ENCODE data around the gene ZNF483. TPM values are rescaled to one million over a fixed set of nuclear protein-coding genes. Genes with fewer than 3 reads are reported as not detected.
"Not testable (repeated sequence)": the region's sequence is repeated elsewhere in the genome, so short reads cannot be mapped to it uniquely, and the experiment has no call there.

ZNF483 gene
- total RNA-seq, 1 experiment from 2014 or later, result not detected

DNA sequence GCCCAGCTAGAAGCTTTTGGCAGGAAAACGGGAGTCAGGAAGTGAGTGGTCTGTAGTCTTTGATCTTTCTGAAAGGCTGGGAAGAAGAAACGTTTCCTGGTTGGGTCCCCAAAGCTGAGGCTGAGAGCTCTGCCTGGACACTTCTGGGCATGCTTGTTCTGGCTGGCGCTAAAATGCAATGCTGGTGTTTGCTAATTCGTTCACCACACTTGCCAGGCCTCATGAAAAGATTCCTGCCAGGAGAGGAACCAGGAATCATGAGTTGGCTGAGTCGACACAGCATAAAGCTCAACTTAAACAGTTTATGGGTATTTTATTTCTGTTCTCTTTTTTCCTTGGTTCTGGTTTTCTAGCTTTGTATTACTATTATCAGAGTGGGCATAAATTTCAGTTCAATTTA lies 85.2 kb downstream of the ZNF483 start:
- DNase-seq (ENCODE audit: low read depth), result no peak

DNA sequence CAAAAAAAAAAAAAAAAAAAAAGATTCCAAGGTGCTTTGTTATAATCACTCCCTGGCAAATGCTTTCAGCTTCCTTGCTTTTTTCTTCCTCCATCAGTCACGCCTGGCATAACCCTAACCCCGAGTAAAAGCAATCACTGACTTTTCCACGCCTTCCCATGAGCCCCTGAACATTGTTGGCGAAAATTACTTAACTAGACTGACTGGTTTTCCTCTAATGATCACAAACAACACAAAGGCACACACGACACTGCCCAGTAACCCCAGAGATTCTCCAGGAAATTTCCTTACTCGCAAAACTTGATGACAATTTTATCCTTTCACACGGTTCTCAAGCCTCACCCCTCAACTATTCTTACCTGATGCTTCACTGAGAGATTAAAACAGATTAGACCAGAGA lies 85.9 kb downstream of the ZNF483 start:
- no peak for DNase-seq (ENCODE audit: low read depth)

DNA sequence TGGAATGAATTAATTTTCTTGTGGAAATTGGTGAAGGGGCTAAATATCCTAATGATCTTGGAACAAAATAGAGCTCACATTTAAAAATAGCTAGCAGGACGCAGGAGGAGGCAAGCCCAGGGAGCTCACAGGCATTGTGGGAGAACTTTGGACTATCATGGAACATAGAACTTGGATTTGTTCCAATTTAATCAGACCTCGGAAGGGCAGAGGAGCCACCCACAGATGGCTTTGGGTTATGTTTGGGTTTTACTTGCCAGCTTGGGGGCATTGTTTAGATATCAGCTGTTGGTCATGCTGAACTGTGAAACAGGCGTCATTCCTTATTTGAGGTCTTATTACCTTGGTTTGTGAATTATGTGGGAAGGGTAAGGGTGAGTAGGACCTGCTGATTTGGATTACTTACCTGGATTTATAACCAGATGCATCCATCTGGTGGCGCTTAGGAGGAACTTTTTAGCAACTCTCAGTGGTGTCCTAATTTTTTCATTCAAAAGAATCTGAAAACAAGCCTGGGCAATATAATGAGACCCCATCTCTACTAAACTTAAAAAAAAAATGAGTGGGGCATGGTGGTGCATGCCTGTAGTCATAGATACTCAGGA lies 88.6 kb downstream of the ZNF483 start:
- DNase-seq (ENCODE audit: low read depth), result no peak

DNA sequence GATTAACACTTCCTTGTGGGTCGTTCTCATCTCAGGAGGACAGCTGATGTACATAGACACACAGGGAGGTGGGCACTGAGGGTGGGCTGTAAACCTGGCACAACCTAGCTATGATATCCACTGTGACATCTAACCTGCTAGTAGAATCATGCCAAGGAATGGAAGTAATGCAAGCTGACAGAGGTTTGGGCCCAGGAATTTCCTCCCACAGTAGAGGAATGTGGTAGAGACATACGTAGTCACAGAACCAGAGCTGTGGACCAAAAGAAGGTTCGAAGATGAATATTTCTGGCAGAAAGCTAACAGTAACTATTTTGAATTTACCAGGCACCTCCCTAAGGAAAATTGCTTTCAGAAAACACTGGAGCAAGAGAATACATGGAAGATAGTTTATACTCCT lies 90.9 kb downstream of the ZNF483 start:
- no peak for DNase-seq (ENCODE audit: low read depth)

DNA sequence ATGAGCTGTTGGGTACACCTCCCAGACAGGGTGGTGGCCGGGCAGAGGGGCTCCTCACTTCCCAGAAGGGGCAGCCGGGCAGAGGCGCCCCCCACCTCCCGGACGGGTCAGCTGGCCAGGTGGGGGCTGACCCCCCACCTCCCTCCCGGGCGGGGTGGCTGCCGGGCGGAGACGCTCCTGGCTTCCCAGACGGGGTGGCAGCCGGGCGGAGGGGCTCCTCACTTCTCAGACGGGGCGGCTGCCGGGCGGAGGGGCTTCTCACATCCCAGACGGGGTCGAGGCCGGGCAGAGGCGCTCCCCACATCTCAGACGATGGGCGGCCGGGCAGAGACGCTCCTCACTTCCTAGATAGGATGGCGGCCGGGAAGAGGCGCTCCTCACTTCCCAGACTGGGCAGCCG lies 92.4 kb downstream of the ZNF483 start:
- DNase-seq (ENCODE audit: low read depth), result not testable (repeated sequence)

DNA sequence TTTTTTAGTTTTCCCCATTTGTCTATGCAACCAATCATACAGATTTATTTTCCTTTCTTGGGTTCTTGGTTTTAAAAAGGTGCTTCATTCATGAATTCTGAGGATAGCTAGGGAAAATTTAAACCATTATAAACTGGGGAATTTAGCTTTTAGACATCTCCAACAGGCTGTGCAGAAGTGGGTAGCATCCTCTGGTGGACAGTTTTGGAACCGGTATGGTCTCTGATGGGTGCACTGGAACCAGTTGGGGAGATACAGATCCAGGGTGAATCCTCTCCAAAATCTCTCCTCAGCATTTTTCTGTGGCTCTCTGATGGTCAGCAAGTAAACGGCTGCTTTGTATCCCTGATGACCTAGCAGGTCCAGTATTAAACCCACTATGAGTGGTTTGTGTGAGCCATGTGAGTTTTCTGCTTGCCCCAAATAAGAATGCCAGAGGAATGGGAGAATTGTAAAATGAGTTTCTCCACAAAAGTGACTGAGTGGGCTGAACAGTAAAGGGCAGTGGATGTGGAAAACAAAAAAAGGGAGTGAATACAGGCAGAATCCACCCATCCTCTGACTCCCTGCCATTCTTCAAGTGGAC lies 97.0 kb downstream of the ZNF483 start:
- DNase-seq (ENCODE audit: low read depth), result no peak

DNA sequence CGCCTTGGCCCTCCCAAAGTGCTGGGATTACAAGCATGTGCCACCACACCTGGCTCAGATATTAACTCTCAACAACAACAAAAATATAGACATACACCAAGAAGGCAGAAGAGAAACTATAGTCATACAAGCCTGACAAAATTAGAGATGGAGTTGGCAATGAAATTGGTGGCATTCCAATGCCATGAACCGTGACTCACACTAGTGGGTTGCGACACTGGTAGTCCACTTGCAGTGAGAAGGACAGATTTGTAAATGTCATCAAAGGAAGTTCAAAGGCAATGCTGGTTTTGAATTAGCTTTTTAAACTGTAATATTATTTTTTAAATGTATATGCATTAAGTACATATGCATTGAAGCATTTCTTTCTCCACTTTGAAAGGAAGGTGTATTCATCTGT lies 97.6 kb downstream of the ZNF483 start:
- DNase-seq (ENCODE audit: low read depth), result peak; percentile 70

Other genes with a start within 250 kb of the ZNF483 start
- not detected in 2 replicates for gene OR2K2, start 195.0 kb upstream of the ZNF483 start, total RNA-seq (2014; rRNA removed; shearing (Covaris generic))
- 59.3 and 59.9 TPM in 2 replicates for gene ECPAS, start 40.8 kb upstream of the ZNF483 start, total RNA-seq (2014; rRNA removed; shearing (Covaris generic))
- 3.9 and 6.5 TPM in 2 replicates for gene PTGR1, start 74.5 kb downstream of the ZNF483 start, total RNA-seq (2014; rRNA removed; shearing (Covaris generic))
- gene DNAJC25, start 106.2 kb downstream of the ZNF483 start, total RNA-seq (2014; rRNA removed; shearing (Covaris generic)), result 4.8 and 6.0 TPM in 2 replicates
- 67.1 and 72.0 TPM in 2 replicates for gene GNG10, start 136.4 kb downstream of the ZNF483 start, total RNA-seq (2014; rRNA removed; shearing (Covaris generic))

Measured in HT1080 (cell line).